Activated naive CD4-positive, alpha-beta T cell treated with anti-CD3 and anti-CD28 coated beads, Interleukin-2, amount 10 ng/mL, durations not matched to agents 7 days and 5 days (primary cell): ENCODE results near the gene KRTAP19-8.

ENCODE experiments used
- CTCF ChIA-PET: fragments of 350-600 bp; sonication (Branson Sonifier 250); formaldehyde crosslinking; loops from one replicate; lab custom pipeline; 2021; ENCODE audit warnings: antibody characterized with exemption; lab: Charles Lee
- DNase-seq: peaks from one replicate; pipeline ENCODE4 v3.0.0-alpha.2; 2020
- H3K27ac Mint-ChIP-seq: one replicate; pipeline ENCODE4 v1.8.0; 2021; ENCODE audit warnings: mild to moderate bottlenecking, moderate library complexity, mixed read lengths
- H3K27me3 Mint-ChIP-seq: one replicate; pipeline ENCODE4 v1.8.0; 2021; ENCODE audit warnings: mild to moderate bottlenecking, mixed read lengths
- H3K36me3 Mint-ChIP-seq: one replicate; pipeline ENCODE4 v1.8.0; 2021; ENCODE audit warnings: mixed read lengths
- H3K4me1 Mint-ChIP-seq: one replicate; pipeline ENCODE4 v1.8.0; 2021; ENCODE audit warnings: mixed read lengths
- H3K4me3 Mint-ChIP-seq: one replicate; pipeline ENCODE4 v1.8.0; 2021; ENCODE audit warnings: mild to moderate bottlenecking, moderate library complexity, mixed read lengths
- H3K9me3 Mint-ChIP-seq: one replicate; pipeline ENCODE4 v1.8.0; 2021; ENCODE audit warnings: mixed read lengths

Gene KRTAP19-8, protein sequence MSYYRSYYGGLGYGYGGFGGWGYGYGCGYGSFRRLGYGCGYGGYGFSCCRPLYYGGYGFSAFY

GRCh38 chr21:31038376-31038775 is at the start of gene KRTAP19-8:
Gene KRTAP19-8, minus strand, starts transcription at chr21:31038476. Its CDS starts 33 bp downstream, at chr21:31038443.
- Mint-ChIP-seq H3K9me3 (no peaks in the 10 kb centered on the region), H3K27ac (no peak within 1 kb of the TSS), H3K4me1 (no peaks in the 10 kb centered on the region), H3K4me3 (no peak within 1 kb of the TSS), H3K36me3 (no peaks in the 10 kb centered on the region), H3K27me3 (peaks cover 4% of the 10 kb centered on the region)
- no peak for DNase-seq
- CTCF ChIA-PET: no interaction called here

- Mint-ChIP-seq H3K4me1 (peaks cover 16% of the 10 kb centered on the region), H3K9me3 (no peaks in the 10 kb centered on the region), H3K27ac (no peak overlapping the region), H3K27me3 (peaks cover 17% of the 10 kb centered on the region), H3K36me3 (no peaks in the 10 kb centered on the region), H3K4me3 (peak overlapping the region; percentile 9)
- CTCF ChIA-PET: interaction anchor here (1.2 to 4.2 kb wide), 7 partner anchors 9 to 582 kb away, joined by 3 to 23 read pairs (median 6); no protein-coding TSS in a partner anchor
- DNase-seq: no peak
Observed at GRCh38 chr21:31087639-31088473, 49.6 kb upstream of the KRTAP19-8 start.

GRCh38 chr21:31084689-31085088 is 46.4 kb upstream of the KRTAP19-8 start:
- Mint-ChIP-seq H3K27me3 (peaks cover 12% of the 10 kb centered on the region), H3K4me3 (no peak overlapping the region), H3K27ac (no peak overlapping the region), H3K4me1 (peaks cover 16% of the 10 kb centered on the region), H3K36me3 (no peaks in the 10 kb centered on the region), H3K9me3 (no peaks in the 10 kb centered on the region)
- CTCF ChIA-PET: interaction anchor here (1.0 to 4.2 kb wide), 3 partner anchors 253 to 744 kb away, joined by 3 to 23 read pairs (median 5); no protein-coding TSS in a partner anchor
- no peak for DNase-seq

GRCh38 chr21:31078796-31079195 is 40.5 kb upstream of the KRTAP19-8 start:
- Mint-ChIP-seq H3K27ac (no peak overlapping the region), H3K4me1 (peaks cover 13% of the 10 kb centered on the region), H3K27me3 (peaks cover 5% of the 10 kb centered on the region), H3K4me3 (no peak overlapping the region), H3K36me3 (no peaks in the 10 kb centered on the region), H3K9me3 (no peaks in the 10 kb centered on the region)
- no peak for DNase-seq
- CTCF ChIA-PET: no interaction called here

GRCh38 chr21:31078216-31078615 is 39.9 kb upstream of the KRTAP19-8 start:
- Mint-ChIP-seq H3K4me1 (peaks cover 13% of the 10 kb centered on the region), H3K4me3 (no peak overlapping the region), H3K27ac (no peak overlapping the region), H3K9me3 (no peaks in the 10 kb centered on the region), H3K27me3 (peaks cover 7% of the 10 kb centered on the region), H3K36me3 (no peaks in the 10 kb centered on the region)
- DNase-seq: no peak
- CTCF ChIA-PET: no interaction called here

DNA sequence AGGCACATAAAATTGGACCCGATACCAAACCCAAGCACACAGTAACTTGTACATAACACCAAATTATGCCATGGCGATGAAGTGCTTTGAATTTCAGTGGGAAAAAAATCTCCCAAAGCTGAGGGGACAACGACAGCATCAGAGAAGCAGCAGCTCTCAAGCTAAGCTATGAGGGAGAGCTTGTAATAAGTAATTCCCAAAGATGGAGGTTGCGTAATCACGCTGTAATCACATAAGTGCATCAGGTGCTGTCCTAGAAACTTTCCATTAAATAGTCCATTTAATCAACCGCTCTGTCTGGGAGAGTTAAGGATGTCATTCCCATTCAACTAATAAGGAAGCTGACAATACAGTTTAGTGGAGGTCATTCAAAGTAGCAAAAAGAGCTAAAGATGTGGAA is 37.6 kb upstream of the KRTAP19-8 start:
- H3K9me3 Mint-ChIP-seq: no peaks in the 10 kb centered on the region
- no peak overlapping the region for H3K4me3 Mint-ChIP-seq
- peaks cover 13% of the 10 kb centered on the region for H3K4me1 Mint-ChIP-seq
- CTCF ChIA-PET: interaction anchor here (1.0 kb wide), 1 partner anchor 10 kb away, joined by 3 read pairs; no protein-coding TSS in a partner anchor
- DNase-seq: no peak
- peaks cover 11% of the 10 kb centered on the region for H3K27me3 Mint-ChIP-seq
- H3K27ac Mint-ChIP-seq: no peak overlapping the region
- no peaks in the 10 kb centered on the region for H3K36me3 Mint-ChIP-seq

DNA sequence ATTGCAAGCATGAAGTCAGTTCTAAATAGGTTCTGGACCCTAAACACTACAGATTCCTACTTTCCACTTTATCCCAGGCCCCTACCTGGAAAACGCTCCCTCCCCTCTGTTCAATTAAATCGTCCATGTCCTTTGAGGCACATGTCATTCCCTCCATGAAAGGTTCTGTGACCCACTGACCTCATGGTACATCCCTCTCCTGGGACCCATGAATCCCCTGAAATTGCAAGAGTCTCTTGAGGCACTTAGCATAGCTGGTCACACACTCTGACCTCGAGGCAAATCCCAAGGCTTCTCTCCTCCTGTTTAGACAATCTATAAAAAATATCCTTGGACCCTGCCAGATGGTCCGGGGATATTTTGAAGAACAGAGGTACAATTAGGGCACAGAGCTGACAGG is 34.3 kb upstream of the KRTAP19-8 start:
- H3K27ac Mint-ChIP-seq: no peak overlapping the region
- H3K4me1 Mint-ChIP-seq: no peaks in the 10 kb centered on the region
- H3K36me3 Mint-ChIP-seq: no peaks in the 10 kb centered on the region
- H3K4me3 Mint-ChIP-seq: no peak overlapping the region
- no peak for DNase-seq
- no peaks in the 10 kb centered on the region for H3K9me3 Mint-ChIP-seq
- CTCF ChIA-PET: no interaction called here
- H3K27me3 Mint-ChIP-seq: peaks cover 11% of the 10 kb centered on the region

GRCh38 chr21:31064803-31065202 is 26.5 kb upstream of the KRTAP19-8 start:
- Mint-ChIP-seq H3K4me3 (no peak overlapping the region), H3K4me1 (no peaks in the 10 kb centered on the region), H3K36me3 (no peaks in the 10 kb centered on the region), H3K27me3 (no peaks in the 10 kb centered on the region), H3K9me3 (no peaks in the 10 kb centered on the region), H3K27ac (no peak overlapping the region)
- no peak for DNase-seq
- CTCF ChIA-PET: no interaction called here

GRCh38 chr21:31052489-31053142 is 14.3 kb upstream of the KRTAP19-8 start:
- H3K4me3 Mint-ChIP-seq: no peak overlapping the region
- H3K27ac Mint-ChIP-seq: no peak overlapping the region
- DNase-seq: no peak
- no peaks in the 10 kb centered on the region for H3K9me3 Mint-ChIP-seq
- peaks cover 3% of the 10 kb centered on the region for H3K27me3 Mint-ChIP-seq
- H3K36me3 Mint-ChIP-seq: no peaks in the 10 kb centered on the region
- CTCF ChIA-PET: no interaction called here
- H3K4me1 Mint-ChIP-seq: no peaks in the 10 kb centered on the region

GRCh38 chr21:31050577-31051157 is 12.4 kb upstream of the KRTAP19-8 start:
- Mint-ChIP-seq H3K9me3 (no peaks in the 10 kb centered on the region), H3K36me3 (no peaks in the 10 kb centered on the region), H3K27ac (no peak overlapping the region), H3K4me3 (no peak overlapping the region), H3K4me1 (no peaks in the 10 kb centered on the region), H3K27me3 (peaks cover 3% of the 10 kb centered on the region)
- DNase-seq: no peak
- CTCF ChIA-PET: no interaction called here

- CTCF ChIA-PET: no interaction called here
- Mint-ChIP-seq H3K36me3 (no peaks in the 10 kb centered on the region), H3K4me3 (no peak overlapping the region), H3K4me1 (no peaks in the 10 kb centered on the region), H3K27me3 (peaks cover 3% of the 10 kb centered on the region), H3K27ac (no peak overlapping the region), H3K9me3 (no peaks in the 10 kb centered on the region)
- no peak for DNase-seq
Observed at GRCh38 chr21:31045841-31046240, 7.6 kb upstream of the KRTAP19-8 start.

GRCh38 chr21:31043471-31043870 is 5.2 kb upstream of the KRTAP19-8 start:
- H3K4me1 Mint-ChIP-seq: no peaks in the 10 kb centered on the region
- H3K4me3 Mint-ChIP-seq: no peak overlapping the region
- CTCF ChIA-PET: no interaction called here
- H3K27me3 Mint-ChIP-seq: peaks cover 4% of the 10 kb centered on the region
- no peaks in the 10 kb centered on the region for H3K36me3 Mint-ChIP-seq
- H3K27ac Mint-ChIP-seq: no peak overlapping the region
- H3K9me3 Mint-ChIP-seq: no peaks in the 10 kb centered on the region
- no peak for DNase-seq

DNA sequence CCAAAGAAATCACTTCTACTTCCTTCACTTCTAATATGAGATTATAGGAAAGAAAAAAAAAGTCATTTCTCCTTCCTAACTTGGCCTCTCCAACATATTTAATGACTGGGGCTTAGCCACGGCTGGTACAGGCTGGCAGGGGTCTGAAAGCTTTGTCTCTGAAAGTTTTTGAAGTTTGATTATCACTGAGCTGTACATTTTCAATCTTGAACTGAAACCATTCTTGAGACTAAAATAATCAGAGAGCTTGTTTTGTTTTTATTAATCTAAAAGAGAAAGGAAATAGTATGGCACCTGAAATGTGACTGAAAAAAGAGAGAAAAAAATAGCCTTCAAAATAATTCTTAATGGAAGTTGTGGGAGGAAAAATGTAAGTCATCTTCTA is 3.8 kb upstream of the KRTAP19-8 start:
- CTCF ChIA-PET: interaction anchor here (0.5 kb wide), 1 partner anchor 85 kb away, joined by 3 read pairs; no protein-coding TSS in a partner anchor
- no peak overlapping the region for H3K27ac Mint-ChIP-seq
- no peaks in the 10 kb centered on the region for H3K36me3 Mint-ChIP-seq
- no peak overlapping the region for H3K4me3 Mint-ChIP-seq
- DNase-seq: no peak
- H3K4me1 Mint-ChIP-seq: no peaks in the 10 kb centered on the region
- no peaks in the 10 kb centered on the region for H3K9me3 Mint-ChIP-seq
- H3K27me3 Mint-ChIP-seq: peaks cover 4% of the 10 kb centered on the region
